Ovary (tissue), 3 donors: ENCODE results near the gene NODAL.

Source experiments
- CTCF ChIP-seq, 3 donors: fragments of 450-650 bp in 2 of 3; fragments of 200-600 bp in 1 of 3; IDR thresholded peaks; one replicate each; pipeline versions ENCODE4 v1.5.1 to v1.8.0; 2016 to 2022; ENCODE audit warnings: antibody characterized with exemption in 3 of 3, mild to moderate bottlenecking in 1 of 3
- EP300 ChIP-seq: sonication (generic); formaldehyde crosslinking; IDR thresholded peaks from one replicate; pipeline ENCODE4 v1.6.1; 2017; ENCODE audit warnings: antibody characterized with exemption
- POLR2A ChIP-seq: fragments of 450-650 bp; IDR thresholded peaks from one replicate; pipeline ENCODE4 v1.6.1; 2017; ENCODE audit warnings: antibody characterized with exemption, mild to moderate bottlenecking, moderate library complexity
- donor health status: DM: no; HTN: no; CAD: no.

GRCh38 chr10:70391654-70392053, 49.8 kb downstream of the NODAL start:
- TF ChIP-seq CTCF (IDR thresholded peaks at IDR 0.05) (no peak), POLR2A (no peak), EP300 (no peak)
